ENCODE data around the gene PRPF4.
"Not testable (repeated sequence)": the region's sequence is repeated elsewhere in the genome, so short reads cannot be mapped to it uniquely, and the experiment has no call there.

PRPF4 gene

GRCh38 chr9:113275157-113276131 is at the start of gene PRPF4, which contains the start of gene CDC26:
Gene PRPF4, plus strand, starts transcription at chr9:113275658. Its CDS starts 86 bp downstream, at chr9:113275744.
Gene CDC26, minus strand, starts transcription at chr9:113275572. Its CDS starts 3,065 bp downstream, at chr9:113272507.
- peak; percentile 93 for DNase-seq

GRCh38 chr9:113227436-113227835 is 48.0 kb upstream of the PRPF4 start:
- DNase-seq: no peak

GRCh38 chr9:113228130-113228665 is 47.3 kb upstream of the PRPF4 start:
- no peak for DNase-seq

- no peak for DNase-seq
These were observed 43.8 kb upstream of the PRPF4 start for GRCh38 chr9:113231701-113232100.

- not testable (repeated sequence) for DNase-seq
These were observed 39.7 kb upstream of the PRPF4 start for GRCh38 chr9:113235701-113236255.

- DNase-seq: no peak
These were observed 38.4 kb upstream of the PRPF4 start for GRCh38 chr9:113237026-113237425.

- DNase-seq: no peak
These were observed 37.1 kb upstream of the PRPF4 start for GRCh38 chr9:113238202-113238858.

GRCh38 chr9:113238859-113239232 is 36.6 kb upstream of the PRPF4 start:
- no peak for DNase-seq

- DNase-seq: no peak
These were observed 34.3 kb upstream of the PRPF4 start for GRCh38 chr9:113241161-113241560.

GRCh38 chr9:113244556-113244955 is 30.9 kb upstream of the PRPF4 start:
- no peak for DNase-seq

- DNase-seq: no peak
These were observed 29.6 kb upstream of the PRPF4 start for GRCh38 chr9:113245894-113246293.

GRCh38 chr9:113246928-113247327 is 28.5 kb upstream of the PRPF4 start:
- DNase-seq: no peak

GRCh38 chr9:113247640-113248039 is 27.8 kb upstream of the PRPF4 start:
- DNase-seq: no peak

GRCh38 chr9:113249661-113250060 is 25.8 kb upstream of the PRPF4 start:
- DNase-seq: not testable (repeated sequence)

GRCh38 chr9:113250807-113251206 is 24.7 kb upstream of the PRPF4 start:
- DNase-seq: no peak

- DNase-seq: no peak
These were observed 20.5 kb upstream of the PRPF4 start for GRCh38 chr9:113254991-113255390.

GRCh38 chr9:113255438-113255837 is 20.0 kb upstream of the PRPF4 start:
- peak; percentile 83 for DNase-seq

GRCh38 chr9:113257863-113258262 is 17.6 kb upstream of the PRPF4 start:
- no peak for DNase-seq

- DNase-seq: no peak
These were observed 17.2 kb upstream of the PRPF4 start for GRCh38 chr9:113258282-113258681.

GRCh38 chr9:113261917-113262671 is 13.4 kb upstream of the PRPF4 start:
- DNase-seq: no peak

- DNase-seq: no peak
These were observed 9.3 kb upstream of the PRPF4 start for GRCh38 chr9:113266174-113266573.

GRCh38 chr9:113267911-113268566 is 7.4 kb upstream of the PRPF4 start:
- DNase-seq: no peak
